GM21381 (cell line): Measurements from ENCODE around the gene KIR2DL1.
"Not testable (repeated sequence)": the region's sequence is repeated elsewhere in the genome, so short reads cannot be mapped to it uniquely, and the experiment has no call there.

Experiments
- ATAC-seq: cut with Tn5 transposase; IDR thresholded peaks from one replicate; pipeline ENCODE4 v1.9.1; 2021; ENCODE audit warnings: mild to moderate bottlenecking, moderate library complexity; ENCODE audit not compliant: unreplicated experiment

Gene KIR2DL1

GRCh38 chr19:54817670-54818536 lies 48.3 kb downstream of the KIR2DL1 start:
- no peak for ATAC-seq

GRCh38 chr19:54824416-54824815 lies 54.8 kb downstream of the KIR2DL1 start:
- ATAC-seq: not testable (repeated sequence)

- not testable (repeated sequence) for ATAC-seq
Observed at GRCh38 chr19:54825326-54825725, 55.7 kb downstream of the KIR2DL1 start.

GRCh38 chr19:54828064-54828463 lies 58.5 kb downstream of the KIR2DL1 start:
- ATAC-seq: not testable (repeated sequence)

GRCh38 chr19:54832496-54832895 lies 62.9 kb downstream of the KIR2DL1 start, which contains the start of gene KIR2DS4:
Gene KIR2DS4, plus strand, starts transcription at chr19:54832676.
- not testable (repeated sequence) for ATAC-seq
